Hematopoietic multipotent progenitor cell treated with erythropoietin and hydrocortisone succinate and interleukin-3 and kit ligand, for 6 days (in vitro differentiated cells): Measurements from ENCODE around the gene CYP4F12.
A peak's percentile ranks its signal among the peaks of the same experiment; 100 is the strongest.
"Not testable (repeated sequence)": the region's sequence is repeated elsewhere in the genome, so short reads cannot be mapped to it uniquely, and the experiment has no call there.

ENCODE experiments used
- DNase-seq: peaks from one replicate; pipeline ENCODE4 v3.0.0-alpha.2; 2015

CYP4F12 gene

DNA sequence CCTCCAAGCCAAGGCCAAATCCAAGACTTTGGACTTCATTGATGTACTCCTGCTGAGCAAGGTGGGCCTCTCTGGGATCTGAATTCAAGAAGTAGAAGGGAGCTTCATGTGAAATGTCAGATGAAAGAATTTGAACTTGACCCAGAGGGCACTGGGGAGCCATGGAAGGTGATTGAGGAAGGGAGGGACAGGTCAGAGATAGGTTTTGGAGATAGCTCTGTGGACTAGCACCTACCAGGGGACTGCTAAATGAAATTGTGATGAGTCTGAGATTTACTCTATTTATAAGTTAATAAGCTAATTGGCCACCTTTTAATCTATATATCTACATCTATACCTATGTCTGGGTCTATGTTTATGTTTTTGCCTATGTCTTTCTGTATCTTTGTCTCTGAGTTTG lies 22.8 kb upstream of the CYP4F12 start:
- not testable (repeated sequence) for DNase-seq

GRCh38 chr19:15651791-15652190 lies 21.1 kb upstream of the CYP4F12 start:
- DNase-seq = no peak

DNA sequence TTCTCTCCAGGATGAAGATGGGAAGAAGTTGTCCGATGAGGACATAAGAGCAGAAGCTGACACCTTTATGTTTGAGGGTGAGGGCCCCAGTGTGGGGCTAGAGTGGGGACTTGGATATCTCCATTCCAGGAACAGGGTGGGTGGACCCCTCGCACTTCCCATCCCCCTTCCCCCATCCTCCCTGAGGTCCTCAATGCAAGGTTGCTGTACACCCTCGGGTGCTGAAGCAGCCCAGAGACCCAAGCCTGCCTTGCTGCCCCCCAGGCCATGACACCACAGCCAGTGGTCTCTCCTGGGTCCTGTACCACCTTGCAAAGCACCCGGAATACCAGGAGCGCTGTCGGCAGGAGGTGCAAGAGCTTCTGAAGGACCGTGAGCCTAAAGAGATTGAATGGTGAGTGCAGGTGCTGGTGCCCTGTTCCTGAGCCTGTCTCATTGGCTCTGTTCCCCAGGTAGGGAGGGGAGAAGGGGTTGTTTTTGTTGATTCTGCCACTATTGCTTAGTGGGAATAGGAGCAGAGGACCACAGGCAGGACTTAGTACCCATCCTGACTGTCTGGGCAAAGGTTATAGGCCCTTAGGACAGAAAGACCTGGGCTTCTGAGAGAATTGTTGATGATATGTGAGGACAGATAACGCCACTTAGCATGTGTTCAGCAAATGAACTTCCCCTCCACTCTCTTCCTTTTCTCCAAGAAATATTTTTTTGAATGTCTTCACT lies 20.2 kb upstream of the CYP4F12 start:
- DNase-seq = no peak

DNA sequence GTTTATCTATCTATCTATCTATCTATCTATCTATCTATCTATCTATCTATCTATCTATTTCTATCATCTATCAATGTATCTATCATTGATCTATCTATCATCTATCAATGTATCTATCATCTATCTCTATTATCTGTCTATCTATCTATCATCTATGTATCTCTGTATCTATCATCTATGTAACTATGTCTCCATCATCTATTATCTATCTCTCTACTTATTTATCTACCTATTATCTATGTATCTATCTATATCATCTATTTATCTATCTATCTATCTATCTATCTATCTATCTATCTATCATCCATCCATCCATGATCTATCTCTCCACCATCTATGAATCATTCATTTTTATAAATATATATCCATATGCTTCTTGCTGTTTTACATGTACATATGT lies 16.4 kb upstream of the CYP4F12 start:
- DNase-seq = no peak

DNA sequence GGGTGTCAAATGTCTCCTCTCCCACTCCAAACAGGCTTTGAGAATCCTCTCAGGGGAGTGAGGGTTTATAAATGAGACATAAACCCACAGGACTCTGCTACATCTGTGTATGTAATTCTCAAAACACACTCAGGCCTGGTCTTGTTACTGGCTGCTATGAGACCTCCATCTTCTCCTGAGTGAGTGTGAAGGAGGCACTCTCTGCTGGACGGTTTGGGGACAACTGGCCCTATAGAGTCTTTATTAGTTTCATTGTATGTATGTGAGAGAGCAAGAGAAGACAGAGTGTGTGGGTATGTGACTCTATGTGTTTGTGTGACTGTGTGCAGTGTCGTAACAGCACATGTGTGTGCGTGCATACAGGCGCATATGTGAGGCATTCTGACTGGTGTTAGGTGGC lies 9.6 kb upstream of the CYP4F12 start:
- no peak for DNase-seq

GRCh38 chr19:15666186-15666585 lies 6.7 kb upstream of the CYP4F12 start:
- DNase-seq = no peak

GRCh38 chr19:15666883-15667282 lies 6.0 kb upstream of the CYP4F12 start:
- peak; percentile 30 for DNase-seq

- DNase-seq = no peak
These were observed 3.4 kb upstream of the CYP4F12 start for GRCh38 chr19:15669440-15669839.

DNA sequence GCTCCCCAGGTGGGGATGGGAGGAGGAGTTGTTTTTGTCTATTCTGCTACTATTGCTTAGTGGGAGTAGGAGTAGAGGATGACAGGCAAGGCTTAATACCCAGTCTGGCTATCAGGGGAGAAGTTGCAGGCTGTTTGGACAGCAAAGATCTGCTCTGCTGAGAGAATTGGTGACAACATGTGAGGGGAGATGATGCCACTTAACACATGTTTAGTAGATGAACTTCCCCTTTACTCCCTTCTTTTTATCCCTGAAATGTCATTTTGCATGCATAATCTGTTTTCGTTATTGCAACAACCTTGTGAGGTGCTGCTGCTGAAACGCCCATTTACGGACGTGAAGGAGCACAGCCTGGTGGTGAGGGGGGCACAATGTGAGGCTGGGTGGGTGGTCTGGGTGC lies 3.0 kb upstream of the CYP4F12 start:
- DNase-seq = no peak

DNA sequence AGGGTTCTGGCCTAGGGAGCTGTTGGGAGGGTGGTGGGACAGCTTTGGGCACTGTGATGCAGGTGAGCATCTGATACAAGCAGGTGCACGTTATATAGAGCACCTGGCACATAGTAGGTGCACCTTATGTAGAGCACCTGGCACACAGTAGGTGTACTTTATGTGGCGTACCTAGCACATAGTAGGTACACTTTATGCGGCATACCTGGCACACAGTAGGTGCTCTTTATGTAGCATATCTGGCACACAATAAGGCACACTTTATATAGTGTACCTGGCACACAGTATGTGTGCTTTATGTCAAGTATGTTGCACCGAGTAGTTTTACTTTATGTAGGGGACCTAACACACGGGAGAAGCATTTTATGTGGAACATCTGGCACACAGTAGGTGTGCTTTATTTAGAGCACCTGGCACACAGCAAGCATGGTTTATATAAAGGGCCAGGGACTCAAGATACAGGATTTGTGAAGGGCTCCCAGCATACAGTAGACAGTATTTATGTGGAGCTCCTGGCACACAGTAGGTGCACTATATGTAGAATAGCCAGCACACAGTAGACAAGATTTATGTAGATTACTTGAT lies 1.6 kb upstream of the CYP4F12 start:
- no peak for DNase-seq

DNA sequence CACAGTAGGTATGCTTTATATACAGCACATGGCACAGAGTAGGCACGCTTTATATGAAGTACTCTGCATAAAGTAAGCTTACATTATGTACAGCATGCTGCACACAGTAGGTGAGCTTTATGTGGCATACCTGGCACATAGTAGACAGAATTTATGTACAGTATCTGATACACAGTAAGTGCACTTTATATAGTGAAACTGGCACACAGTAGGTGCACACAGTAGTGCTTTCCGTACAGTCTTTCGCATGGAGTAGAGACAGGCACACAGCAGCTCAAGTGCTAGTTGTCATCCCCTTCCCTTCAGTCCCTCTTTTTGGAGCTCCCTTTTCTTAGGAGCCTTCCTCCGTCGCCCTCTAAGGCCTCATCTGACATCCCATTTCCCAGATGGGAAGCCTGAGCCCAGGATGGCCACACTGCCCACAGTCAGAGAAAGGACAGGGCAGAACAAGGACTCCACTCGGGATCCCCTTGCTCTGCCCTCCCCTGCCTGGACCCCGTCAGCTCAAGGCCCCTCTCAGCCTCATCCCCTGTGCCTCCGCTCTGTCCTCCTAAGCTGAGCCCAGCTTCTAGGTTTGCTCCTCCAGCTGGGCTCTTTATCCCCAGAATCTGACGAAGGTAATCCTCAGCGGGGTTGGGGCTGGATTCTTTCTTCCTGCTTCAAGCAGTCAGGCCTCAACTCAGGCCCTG lies 852 bp upstream of the CYP4F12 start:
- DNase-seq = no peak

GRCh38 chr19:15673176-15673654 lies 328 bp downstream of the CYP4F12 start:
- DNase-seq = peak; percentile 32

DNA sequence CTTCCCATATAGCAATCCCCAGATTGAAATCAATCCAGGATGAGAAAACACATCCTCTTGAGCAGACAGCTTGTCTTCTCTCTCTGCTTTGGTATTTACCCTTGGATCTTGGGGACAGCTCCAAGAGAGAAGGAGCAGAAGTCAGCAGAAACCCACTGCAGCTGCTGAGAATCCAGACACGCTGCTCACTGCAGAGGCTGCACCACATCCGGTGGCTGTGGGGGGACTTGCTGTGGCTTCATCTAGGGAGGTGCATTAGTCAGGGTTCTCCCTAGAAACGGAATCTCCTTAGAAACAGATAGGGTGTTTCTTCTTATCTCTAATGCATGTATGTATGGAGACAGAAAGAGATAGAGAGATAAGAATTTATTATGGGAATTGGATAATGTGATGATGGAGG lies 2.7 kb downstream of the CYP4F12 start:
- DNase-seq = no peak

GRCh38 chr19:15679089-15679488 lies 6.2 kb downstream of the CYP4F12 start:
- no peak for DNase-seq

- DNase-seq = not testable (repeated sequence)
These were observed 7.0 kb downstream of the CYP4F12 start for GRCh38 chr19:15679865-15680264.

GRCh38 chr19:15680478-15681322 lies 7.8 kb downstream of the CYP4F12 start:
- DNase-seq = no peak

GRCh38 chr19:15683411-15683810 lies 10.5 kb downstream of the CYP4F12 start:
- DNase-seq = no peak

GRCh38 chr19:15684828-15685227 lies 11.9 kb downstream of the CYP4F12 start:
- DNase-seq = peak; percentile 51

GRCh38 chr19:15696654-15697194 lies 23.8 kb downstream of the CYP4F12 start:
- no peak for DNase-seq

GRCh38 chr19:15701757-15702533 lies 29.1 kb downstream of the CYP4F12 start:
- no peak for DNase-seq

- peak; percentile 90 for DNase-seq
These were observed 29.6 kb downstream of the CYP4F12 start for GRCh38 chr19:15702534-15702930.

DNA sequence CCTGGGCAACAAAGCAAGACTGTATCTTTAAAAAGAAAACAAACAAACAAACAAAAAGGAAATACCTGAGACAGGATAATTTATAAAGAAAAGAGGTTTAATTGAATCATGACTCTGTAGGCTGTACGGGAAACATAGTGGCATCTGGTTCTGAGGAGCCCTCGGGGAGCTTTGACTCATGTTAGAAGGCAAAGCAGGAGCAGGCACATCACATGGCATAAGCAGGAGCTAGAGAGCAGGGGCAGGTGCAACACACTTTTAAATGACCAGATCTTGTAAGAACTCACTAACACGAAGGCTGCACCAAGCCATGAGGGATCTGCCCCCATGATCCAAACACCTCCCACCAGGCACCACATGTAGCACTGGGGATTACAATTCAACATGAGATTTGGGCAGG lies 41.8 kb downstream of the CYP4F12 start:
- DNase-seq = no peak
